GM12878 (cell line): ENCODE measurements around the gene FANK1. TPM values are rescaled to one million over a fixed set of nuclear protein-coding genes. Genes with fewer than 3 reads are reported as not detected.

Experiments
- ATAC-seq: fragments of 200-7000 bp; cut with Tn5 transposase; 3 replicates; pipeline ENCODE4 v1.9.1; 2020; ENCODE audit warnings: mild to moderate bottlenecking, moderate library complexity
- BruUV-seq: library from RNA; stranded (reverse); fragments of 400-500 nt; replicated peaks from 2 replicates; lab custom pipeline; 2021; lab: Mats Ljungman, UMichigan
- CTCF ChIA-PET: fragments of 300-600 bp; sonication (Branson Sonifier 250); formaldehyde crosslinking; extraction: SDS; loops from one replicate; lab custom pipeline; 2021; ENCODE audit warnings: inconsistent platforms; lab: Yijun Ruan, JAX
- POLR2A ChIA-PET: fragments of 350-600 bp; formaldehyde crosslinking; extraction: SDS; loops from one replicate; lab custom pipeline; 2021; ENCODE audit warnings: inconsistent platforms; lab: Charles Lee
- RAD21 ChIA-PET: fragments of 300-600 bp; sonication (Branson Sonifier 250); formaldehyde crosslinking; loops from one replicate; lab custom pipeline; 2023; ENCODE audit warnings: antibody characterized with exemption; ENCODE audit not compliant: unreplicated experiment; lab: Charles Lee
- SMC1A ChIA-PET: fragments of 300-600 bp; sonication (Branson Sonifier 250); formaldehyde crosslinking; loops from one replicate; lab custom pipeline; 2023; ENCODE audit not compliant: unreplicated experiment, uncharacterized antibody; lab: Charles Lee
- DNase-seq: peaks from one replicate; pipeline ENCODE4 v3.0.0-alpha.2; 2011; ENCODE audit warnings: low read depth, low spot score
- FAIRE-seq: peaks from 3 replicates; lab custom pipeline; 2011; peaks lifted over from hg19 to GRCh38; lab: Jason Lieb, UNC
- H2AFZ ChIP-seq: 2 replicates; pipeline ENCODE4 v1.6.0; 2011; ENCODE audit warnings: low read depth, low read length, control low read depth; ENCODE audit not compliant: control insufficient read depth
- H3K27ac ChIP-seq: 2 replicates; pipeline ENCODE4 v1.5.1; 2011; ENCODE audit warnings: control low read depth; ENCODE audit not compliant: control insufficient read depth, insufficient read depth
- H3K27me3 ChIP-seq, 2 experiments: replicated peaks in 1 of 2; 2 replicates each; pipeline versions ENCODE4 v1.6.0 to v1.6.1; 2011; ENCODE audit warnings: low read length in 1 of 2; ENCODE audit not compliant: control insufficient read depth in 2 of 2, insufficient read depth in 2 of 2
- H3K36me3 ChIP-seq, 2 experiments: 2 replicates each; pipeline ENCODE4 v1.5.1; 2011; ENCODE audit warnings: low read length in 1 of 2; ENCODE audit not compliant: control insufficient read depth in 2 of 2, insufficient read depth in 2 of 2
- H3K4me1 ChIP-seq: 2 replicates; pipeline ENCODE4 v1.6.1; 2011; ENCODE audit warnings: mild to moderate bottlenecking, low read length, moderate library complexity, mixed read lengths; ENCODE audit not compliant: control insufficient read depth, insufficient read depth
- H3K4me2 ChIP-seq: 2 replicates; pipeline ENCODE4 v1.6.0; 2011; ENCODE audit warnings: control low read depth; ENCODE audit not compliant: control insufficient read depth, insufficient read depth
- H3K4me3 ChIP-seq: fragments of 200-600 bp; sonication (generic); 2 replicates; pipeline ENCODE4 v1.5.1; 2016
- H3K79me2 ChIP-seq: 2 replicates; pipeline ENCODE4 v1.6.0; 2011; ENCODE audit warnings: low read length; ENCODE audit not compliant: control insufficient read depth, insufficient read depth
- H3K9ac ChIP-seq: 2 replicates; pipeline ENCODE4 v1.8.0; 2011; ENCODE audit warnings: low read length, control low read depth, mixed read lengths; ENCODE audit not compliant: control insufficient read depth, insufficient read depth
- H3K9me3 ChIP-seq: replicated peaks from 3 replicates; pipeline ENCODE4 v1.5.1; 2011; ENCODE audit warnings: mild to moderate bottlenecking, low read length; ENCODE audit not compliant: control insufficient read depth, insufficient read depth
- H4K20me1 ChIP-seq: 2 replicates; pipeline ENCODE4 v1.6.0; 2011; ENCODE audit not compliant: control insufficient read depth, insufficient read depth
- BACH1 ChIP-seq: fragments of 450-650 bp; IDR thresholded peaks from 2 replicates; pipeline ENCODE4 v1.6.1; 2017; ENCODE audit warnings: mild to moderate bottlenecking, borderline replicate concordance
- E2F8 ChIP-seq: fragments of 450-650 bp; IDR thresholded peaks from 2 replicates; pipeline ENCODE4 v1.6.1; 2018; ENCODE audit warnings: mild to moderate bottlenecking, low read depth, moderate library complexity; ENCODE audit not compliant: partially characterized antibody
- EP300 ChIP-seq, 2 experiments: fragments of 150-350 bp in 1 of 2; IDR thresholded peaks; 2 replicates each; pipeline ENCODE4 v1.6.1; 2011 to 2012; ENCODE audit warnings: low read depth in 2 of 2, low read length in 2 of 2, borderline replicate concordance in 1 of 2, improper control_type of control experiment in 1 of 2, inconsistent platforms in 1 of 2; ENCODE audit not compliant: control insufficient read depth in 1 of 2
- FOXM1 ChIP-seq: IDR thresholded peaks from 2 replicates; pipeline ENCODE4 v1.6.1; 2012; ENCODE audit warnings: low read depth, mild to moderate bottlenecking, inconsistent platforms, low read length, moderate library complexity
- HDAC2 ChIP-seq: fragments of 200-600 bp; sonication (generic); IDR thresholded peaks from 2 replicates; pipeline ENCODE4 v1.6.1; 2017
- MAX ChIP-seq: IDR thresholded peaks from 2 replicates; pipeline ENCODE4 v1.6.1; 2012; ENCODE audit warnings: low read depth, low read length, improper control_type of control experiment
- NR2C1 ChIP-seq: fragments of 450-650 bp; IDR thresholded peaks from 2 replicates; pipeline ENCODE4 v1.6.1; 2017; ENCODE audit warnings: antibody characterized with exemption, mild to moderate bottlenecking, moderate library complexity
- POLR2AphosphoS2 ChIP-seq: IDR thresholded peaks from 2 replicates; pipeline ENCODE4 v1.6.1; 2011; ENCODE audit warnings: low read depth, mild to moderate bottlenecking, low read length, improper control_type of control experiment, moderate library complexity
- RFX5 ChIP-seq: IDR thresholded peaks from 2 replicates; pipeline ENCODE4 v1.6.1; 2011; ENCODE audit warnings: low read depth, low read length, improper control_type of control experiment
- SIN3A ChIP-seq: IDR thresholded peaks from 2 replicates; pipeline ENCODE4 v1.6.1; 2012; ENCODE audit warnings: low read depth, low read length, improper control_type of control experiment
- USF1 ChIP-seq: IDR thresholded peaks from 2 replicates; pipeline ENCODE4 v1.6.1; 2011; ENCODE audit warnings: borderline replicate concordance, low read depth, mild to moderate bottlenecking, moderate library complexity, mixed read lengths, low read length; ENCODE audit not compliant: insufficient read depth; ENCODE audit errors: extremely low read length
- ZBED1 ChIP-seq: IDR thresholded peaks from 2 replicates; pipeline ENCODE4 v1.6.1; 2016; ENCODE audit warnings: borderline replicate concordance
- ZNF384 ChIP-seq: IDR thresholded peaks from 2 replicates; pipeline ENCODE4 v1.6.1; 2012; ENCODE audit warnings: low read depth, mild to moderate bottlenecking, low read length, improper control_type of control experiment, borderline replicate concordance
- WGBS: methylation state at CpG from one replicate; pipeline ENCODE4 v1.1.6; 2016; ENCODE audit warnings: low lambda C conversion rate; ENCODE audit not compliant: insufficient replicate concordance, insufficient coverage; ENCODE audit errors: missing lambda C conversion rate; 5-methylcytosine and 5-hydroxymethylcytosine counted together
- in situ Hi-C: fragments of 300-500 bp; cut with MboI; formaldehyde crosslinking; loops from 9 replicates; pipeline ENCODE4 v1.14.3; 2018; ENCODE audit warnings: mixed read lengths
- intact Hi-C: fragments of 100-400 bp; cut with micrococcal nuclease; formaldehyde crosslinking; loops from one replicate; pipeline ENCODE4 v1.14.2; 2022; ENCODE audit not compliant: unreplicated experiment
- polyA plus RNA-seq, 11 experiments: library from polyadenylated mRNA; depleted of rRNA in 4 of 11; unstranded in 6 of 11; stranded (reverse) in 5 of 11; fragments of >200 nt; fragmentation: Nextera tagmentation in 4 of 11; fragmentation: Illumina TruSeq in 1 of 11; extraction: Ambion mirVana in 4 of 11; extraction: Trizol in 1 of 11; gene quantifications; 1 replicate in 1 of 11; 2 replicates in 10 of 11; pipeline versions ENCODE4 v1.2.1 to v1.2.3, GENCODE V29; 2011 to 2016; ENCODE audit warnings: inconsistent platforms in 2 of 11, missing spikeins in 2 of 11, low read depth in 1 of 11
- total RNA-seq, 4 experiments: library from RNA; depleted of rRNA in 3 of 4; stranded (reverse); fragments of >200 nt in 3 of 4; fragmentation: Illumina TruSeq in 1 of 4; extraction: Trizol in 1 of 4; gene quantifications; 2 replicates each; pipeline versions ENCODE4 v1.2.1 to v1.2.3, GENCODE V29; 2013 to 2021

The FANK1 gene
- total and polyA plus RNA-seq, 10 of the 15 experiments (the other 5 are each of a cell fraction or from before 2014, with no cell fraction given), result 0.07 to 0.16 (median 0.13) TPM; not detected in 6

- H3K4me3 ChIP-seq, result no peak overlapping the region
- ATAC-seq, result no peak
- no peak overlapping the region for H3K9ac ChIP-seq
- 16% methylated on average over 5 of the region's 5 CpGs for WGBS
- H4K20me1 ChIP-seq, result no peaks in the 10 kb centered on the region
- intact Hi-C loops, result no loop called here
- no peak for FAIRE-seq
- no peaks in the 10 kb centered on the region for H3K4me1 ChIP-seq
- no peaks in the 10 kb centered on the region; the same call in 2 of the 3 replicates for H3K9me3 ChIP-seq
- ChIA-PET POLR2A (no interaction called here), SMC1A (interaction anchor here (1.0 to 1.4 kb wide), 2 partner anchors 52 to 518 kb away, joined by 3 read pairs; no protein-coding TSS in a partner anchor), CTCF (interaction anchor here (4.2 kb wide), 1 partner anchor 518 kb away, joined by 18 read pairs; no protein-coding TSS in a partner anchor), RAD21 (no interaction called here)
- H3K4me2 ChIP-seq, result no peak overlapping the region
- TF ChIP-seq NR2C1 (no peak), RFX5 (no peak), FOXM1 (no peak), ZNF384 (no peak), POLR2AphosphoS2 (no peak), HDAC2 (no peak), MAX (no peak), EP300 (IDR thresholded peaks at IDR 0.05; ENCODE audit: borderline replicate concordance in 1 of 2, control insufficient read depth in 1 of 2, low read depth in 2 of 2, low read length in 2 of 2) (no peak), BACH1 (no peak), E2F8 (no peak), USF1 (no peak), ZBED1 (no peak), SIN3A (no peak)
- H3K27ac ChIP-seq, result no peak overlapping the region
- H3K27me3 ChIP-seq, result no peaks in the 10 kb centered on the region; a peak in 1 of 4 replicates
- no TSS peak for BruUV-seq
- H2AFZ ChIP-seq, result no peak overlapping the region
- in situ Hi-C loops, result no loop called here
- DNase-seq, result no peak
- H3K36me3 ChIP-seq, result no peaks in the 10 kb centered on the region
- no peaks in the 10 kb centered on the region for H3K79me2 ChIP-seq
These were observed 89.3 kb downstream of the FANK1 start for GRCh38 chr10:125985557-125986240.
